Lung (tissue), 10 donors: ENCODE measurements around the gene SYNPO2L. TPM values are rescaled to one million over a fixed set of nuclear protein-coding genes. Genes with fewer than 3 reads are reported as not detected.
"Not testable (repeated sequence)": the region's sequence is repeated elsewhere in the genome, so short reads cannot be mapped to it uniquely, and the experiment has no call there.

ENCODE experiments used
- ATAC-seq: fragments of 200-7000 bp; cut with Tn5 transposase; one replicate; pipeline ENCODE4 v1.9.1; 2020; ENCODE audit warnings: moderate number of reproducible peaks; ENCODE audit not compliant: insufficient read depth, low FRiP score
- DNase-seq, 3 donors: peaks; one replicate each; pipeline ENCODE4 v3.0.0-alpha.2; 2013 to 2017
- H3K27ac ChIP-seq, 2 donors: one replicate each; pipeline ENCODE4 v1.5.1; 2013; ENCODE audit warnings: mild to moderate bottlenecking in 2 of 2, moderate library complexity in 2 of 2, control low read depth in 1 of 2, inconsistent platforms in 1 of 2, low read depth in 1 of 2, low read length in 1 of 2
- H3K27me3 ChIP-seq, 3 donors: one replicate each; pipeline ENCODE4 v1.5.1; 2013; ENCODE audit warnings: low read length in 2 of 3; ENCODE audit not compliant: control insufficient read depth in 3 of 3, insufficient read depth in 3 of 3
- H3K36me3 ChIP-seq, 4 donors: one replicate each; pipeline ENCODE4 v1.5.1; 2013; ENCODE audit warnings: low read length in 4 of 4, mild to moderate bottlenecking in 1 of 4, moderate library complexity in 1 of 4; ENCODE audit not compliant: control insufficient read depth in 4 of 4, insufficient read depth in 4 of 4
- H3K4me1 ChIP-seq, 5 donors: one replicate each; pipeline ENCODE4 v1.5.1; 2013; ENCODE audit warnings: low read length in 5 of 5, mild to moderate bottlenecking in 2 of 5, moderate library complexity in 1 of 5; ENCODE audit not compliant: control insufficient read depth in 5 of 5, insufficient read depth in 5 of 5
- H3K4me3 ChIP-seq: one replicate; pipeline ENCODE4 v1.5.1; 2013; ENCODE audit warnings: mild to moderate bottlenecking, control low read depth, moderate library complexity
- H3K9ac ChIP-seq, 2 donors: one replicate each; pipeline ENCODE4 v1.5.1; 2013; ENCODE audit warnings: low read length in 2 of 2, control low read depth in 1 of 2; ENCODE audit not compliant: insufficient read depth in 1 of 2
- H3K9me3 ChIP-seq, 4 donors: one replicate each; pipeline ENCODE4 v1.5.1; 2013; ENCODE audit warnings: low read length in 3 of 4, mild to moderate bottlenecking in 1 of 4, moderate library complexity in 1 of 4; ENCODE audit not compliant: control insufficient read depth in 4 of 4, insufficient read depth in 3 of 4
- WGBS, 2 donors: extraction: QIAGEN DNeasy Blood & Tissue Kit; methylation state at CpG; one replicate each; pipeline ENCODE4 v1.1.7; 2013; 5-methylcytosine and 5-hydroxymethylcytosine counted together
- polyA plus RNA-seq, 2 donors: library from polyadenylated mRNA; stranded (reverse); fragments of 200-250 nt; gene quantifications; one replicate each; pipeline ENCODE4 v1.2.1, GENCODE V29; 2013
- total RNA-seq, 2 donors: library from RNA; depleted of rRNA in 1 of 2; stranded (reverse); fragments of >200 nt in 1 of 2; gene quantifications; one replicate each; pipeline ENCODE4 v1.2.1, GENCODE V29; 2014 to 2021
- donor health status: Bipolar disorder and iron deficiency.
- donor health status: healthy.
- donor health status: DM: yes; HTN: yes; CAD: no.

SYNPO2L gene
- total and polyA plus RNA-seq, 4 donors = 0.10 to 0.21 (median 0.12) TPM

DNA sequence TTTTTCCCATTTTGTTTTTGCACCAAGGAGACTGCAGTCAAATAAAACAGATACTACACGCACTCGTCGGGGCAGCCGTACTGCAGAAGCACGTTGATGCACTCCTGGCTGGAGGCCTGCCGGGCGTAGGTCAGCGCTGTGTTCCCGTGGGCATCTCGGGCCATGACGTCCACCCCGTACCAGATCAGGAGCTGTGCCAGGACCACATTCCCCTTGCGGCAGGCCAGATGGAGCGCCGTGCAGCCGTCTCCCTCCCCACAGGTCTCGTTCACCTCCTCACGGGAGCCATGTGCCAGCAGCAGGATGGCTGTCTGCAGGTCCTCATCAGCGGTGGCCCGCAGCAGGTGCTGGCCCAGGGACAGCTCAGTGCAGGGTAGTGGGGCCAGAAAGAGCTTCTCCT, 18.7 kb upstream of the SYNPO2L start:
- H3K4me1 ChIP-seq, H3K9ac ChIP-seq, H3K27me3 ChIP-seq, DNase-seq, H3K36me3 ChIP-seq, H3K27ac ChIP-seq, H3K9me3 ChIP-seq, H3K4me3 ChIP-seq, ATAC-seq: not testable (repeated sequence)
- WGBS, 2 donors = 91 to 94% methylated on average over 5 to 12 of the region's 20 CpGs

DNA sequence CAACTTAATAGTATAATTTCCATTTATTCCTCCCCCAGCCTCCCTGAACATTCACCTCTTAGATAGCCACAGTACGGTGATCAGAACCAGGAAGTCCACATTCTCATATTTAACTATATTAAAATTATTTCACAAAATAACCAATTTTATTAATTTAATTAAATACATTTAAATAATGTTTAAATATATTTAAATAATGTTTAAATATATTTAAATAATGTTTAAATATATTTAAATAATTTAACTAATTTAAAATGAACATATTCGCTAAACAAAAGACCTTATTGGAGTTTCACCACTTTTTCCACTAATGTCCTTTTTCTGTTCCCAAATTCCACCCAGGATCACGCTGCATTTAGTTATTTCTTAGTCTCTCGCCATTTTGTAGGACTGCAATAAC, 12.5 kb upstream of the SYNPO2L start:
- ATAC-seq, H3K9me3 ChIP-seq, H3K4me1 ChIP-seq, H3K9ac ChIP-seq, H3K4me3 ChIP-seq, H3K27ac ChIP-seq, DNase-seq, H3K27me3 ChIP-seq, H3K36me3 ChIP-seq: not testable (repeated sequence)
- 88 to 89% methylated on average over 3 of the region's 4 CpGs for WGBS, 2 donors

DNA sequence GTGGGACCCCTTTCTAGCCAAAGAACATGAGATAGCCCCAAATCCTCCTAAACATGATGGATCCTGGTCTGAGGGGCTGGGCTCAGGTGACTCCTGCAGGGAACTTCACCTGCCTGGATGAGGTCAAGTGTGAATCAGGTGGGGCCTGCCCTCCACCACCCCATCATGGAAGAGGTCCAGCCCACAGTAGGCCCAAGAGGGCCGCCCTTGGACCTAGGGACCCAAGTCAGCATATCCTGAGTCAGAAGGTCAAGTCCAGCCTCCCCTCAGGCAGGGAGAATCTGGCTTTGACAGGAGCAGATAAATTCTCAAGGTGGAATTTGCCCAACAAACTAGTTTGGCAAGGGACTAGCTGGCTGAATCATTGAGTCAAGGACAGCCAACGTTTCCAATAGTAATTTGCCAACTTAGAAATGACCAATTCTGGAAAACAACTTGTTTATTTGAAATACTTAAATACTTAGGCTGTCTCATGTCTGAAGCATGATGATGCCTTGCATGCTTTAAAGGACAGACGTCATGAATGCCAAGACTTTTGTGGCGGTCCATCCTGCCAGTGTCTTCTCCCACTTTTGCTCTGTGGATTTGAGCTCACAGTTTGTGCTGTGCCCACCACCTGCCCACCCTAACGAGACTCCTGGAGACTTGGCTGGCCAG, 10.5 kb upstream of the SYNPO2L start:
- not testable (repeated sequence) for H3K9ac ChIP-seq, H3K9me3 ChIP-seq, H3K36me3 ChIP-seq, H3K27me3 ChIP-seq, DNase-seq, ATAC-seq, H3K27ac ChIP-seq, H3K4me1 ChIP-seq, H3K4me3 ChIP-seq
- 67 to 82% methylated on average over 4 of the region's 5 CpGs for WGBS, 2 donors

DNA sequence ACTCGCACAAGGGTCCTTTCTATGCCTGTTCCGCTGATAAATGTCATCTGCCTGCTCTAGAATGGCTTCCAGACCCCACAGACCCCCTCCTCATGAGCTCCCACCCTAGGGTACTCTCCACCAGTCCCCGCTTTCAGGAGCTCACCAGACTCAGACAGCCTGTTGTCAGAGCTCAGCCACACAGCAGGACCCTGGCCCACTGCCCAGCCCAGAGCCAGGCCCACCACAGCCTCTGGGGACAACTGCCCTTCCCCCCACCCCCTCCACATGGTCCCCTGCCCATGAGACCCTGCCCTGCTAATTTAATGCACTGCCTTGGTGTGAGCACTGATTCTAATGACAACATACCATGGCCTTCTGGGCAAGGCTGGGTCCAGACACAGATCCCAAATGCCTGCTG, 9.8 kb upstream of the SYNPO2L start:
- not testable (repeated sequence) for H3K27ac ChIP-seq, H3K4me1 ChIP-seq
- 84 to 94% methylated on average over 3 of the region's 3 CpGs for WGBS, 2 donors

DNA sequence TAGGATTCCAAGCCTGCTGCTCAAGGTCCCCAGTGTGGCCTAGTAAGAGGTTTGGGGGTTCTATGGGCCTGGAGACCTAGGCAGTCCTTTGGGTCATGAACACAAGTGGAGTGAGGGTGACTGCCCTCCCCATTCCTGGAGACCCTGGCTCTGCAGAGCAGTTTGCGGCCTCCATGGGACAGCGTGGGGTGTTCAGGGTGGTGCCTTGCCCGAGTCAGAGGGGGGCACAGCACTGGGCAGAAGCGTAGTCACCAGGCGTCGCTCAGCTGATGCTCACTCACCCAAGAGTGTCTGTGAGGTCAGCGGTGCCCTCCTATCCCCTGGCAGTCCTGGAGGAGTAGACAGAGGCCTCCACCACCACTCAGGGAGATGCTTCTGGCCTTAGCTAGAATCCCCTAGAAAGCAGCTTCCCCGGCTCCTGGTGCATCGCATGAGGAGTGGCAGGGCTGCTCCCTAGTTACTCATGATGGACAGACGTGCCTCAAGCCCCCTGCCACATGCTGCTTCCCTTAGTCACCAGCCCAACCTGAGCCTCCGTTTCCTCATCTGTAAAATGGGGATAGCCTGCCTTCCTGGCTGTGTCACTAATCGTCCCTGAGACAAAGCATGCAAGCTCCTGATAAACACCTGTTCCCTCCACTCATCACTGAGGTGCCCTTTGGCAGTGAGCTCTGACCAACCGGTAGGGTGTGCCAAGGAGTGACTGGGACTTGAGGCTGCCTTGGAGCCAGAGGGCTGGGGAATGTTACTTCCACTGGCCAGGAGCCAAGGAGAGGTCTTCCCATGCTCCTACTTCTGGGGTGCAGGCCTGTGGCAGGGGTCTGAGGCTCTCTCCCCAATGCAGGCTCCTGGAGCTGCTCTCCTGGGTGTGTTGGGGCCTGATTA, 8.6 kb upstream of the SYNPO2L start:
- WGBS, 2 donors = 85 to 93% methylated on average over 11 to 13 of the region's 13 CpGs
- not testable (repeated sequence) for H3K9me3 ChIP-seq, H3K4me1 ChIP-seq, H3K27me3 ChIP-seq, H3K27ac ChIP-seq, H3K9ac ChIP-seq, ATAC-seq, H3K4me3 ChIP-seq, DNase-seq, H3K36me3 ChIP-seq

More for the DNA sequence above, 9.8 kb upstream of the SYNPO2L start:
- H3K27me3 ChIP-seq, H3K4me3 ChIP-seq, H3K9ac ChIP-seq, ATAC-seq, H3K36me3 ChIP-seq, H3K9me3 ChIP-seq, DNase-seq: not testable (repeated sequence)

DNA sequence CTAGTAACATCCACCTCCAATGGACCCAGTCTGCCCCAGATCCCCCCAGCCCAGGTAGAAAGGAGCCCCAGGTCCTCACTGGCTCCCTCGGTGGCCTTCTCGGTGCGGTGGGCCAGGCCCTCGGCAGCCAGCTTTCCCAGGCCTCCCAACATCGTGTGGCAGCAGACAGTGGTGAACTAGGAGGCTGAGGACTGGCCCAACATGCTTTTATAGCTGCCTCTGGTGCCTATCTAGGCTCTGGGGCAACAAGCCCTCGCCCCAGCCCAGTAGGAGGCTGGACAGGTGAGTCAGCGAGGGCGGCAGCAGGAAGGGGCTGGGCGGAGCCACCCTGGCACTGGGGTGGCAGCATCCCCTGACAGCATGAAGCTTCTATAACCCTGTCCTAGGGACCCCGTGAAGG, 7.8 kb upstream of the SYNPO2L start:
- ATAC-seq, DNase-seq: not testable (repeated sequence)

DNA sequence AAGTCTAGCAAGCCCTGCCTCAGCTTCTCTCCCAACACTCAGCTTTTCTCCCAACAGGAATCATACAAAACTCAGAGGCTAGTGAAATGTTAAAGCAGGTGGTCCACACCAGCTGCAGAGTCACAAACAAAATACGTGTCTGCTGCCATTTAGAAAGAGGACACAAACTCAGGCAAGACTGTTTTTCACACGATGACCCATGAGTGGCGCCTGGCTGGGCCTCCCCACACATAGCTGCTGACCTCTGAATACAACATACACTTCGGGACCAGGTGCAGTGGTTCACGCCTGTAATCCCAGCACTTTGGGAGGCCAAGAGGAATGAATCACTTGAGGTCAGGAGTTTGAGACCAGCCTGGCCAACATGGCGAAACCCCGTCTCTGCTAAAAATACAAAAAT, 6.9 kb upstream of the SYNPO2L start:
- H3K4me1 ChIP-seq, H3K9ac ChIP-seq, H3K27me3 ChIP-seq, H3K9me3 ChIP-seq, H3K4me3 ChIP-seq, ATAC-seq, DNase-seq, H3K27ac ChIP-seq, H3K36me3 ChIP-seq: not testable (repeated sequence)
- WGBS, 2 donors = 89 to 91% methylated on average over 7 of the region's 7 CpGs

More for the DNA sequence above, 7.8 kb upstream of the SYNPO2L start:
- H3K36me3 ChIP-seq, H3K27ac ChIP-seq, H3K9me3 ChIP-seq, H3K4me1 ChIP-seq, H3K27me3 ChIP-seq, H3K4me3 ChIP-seq, H3K9ac ChIP-seq: not testable (repeated sequence)
- WGBS, 2 donors = 80 to 91% methylated on average over 10 of the region's 10 CpGs
